Measurements from ENCODE around the gene HOXD11.

Gene HOXD11

DNA sequence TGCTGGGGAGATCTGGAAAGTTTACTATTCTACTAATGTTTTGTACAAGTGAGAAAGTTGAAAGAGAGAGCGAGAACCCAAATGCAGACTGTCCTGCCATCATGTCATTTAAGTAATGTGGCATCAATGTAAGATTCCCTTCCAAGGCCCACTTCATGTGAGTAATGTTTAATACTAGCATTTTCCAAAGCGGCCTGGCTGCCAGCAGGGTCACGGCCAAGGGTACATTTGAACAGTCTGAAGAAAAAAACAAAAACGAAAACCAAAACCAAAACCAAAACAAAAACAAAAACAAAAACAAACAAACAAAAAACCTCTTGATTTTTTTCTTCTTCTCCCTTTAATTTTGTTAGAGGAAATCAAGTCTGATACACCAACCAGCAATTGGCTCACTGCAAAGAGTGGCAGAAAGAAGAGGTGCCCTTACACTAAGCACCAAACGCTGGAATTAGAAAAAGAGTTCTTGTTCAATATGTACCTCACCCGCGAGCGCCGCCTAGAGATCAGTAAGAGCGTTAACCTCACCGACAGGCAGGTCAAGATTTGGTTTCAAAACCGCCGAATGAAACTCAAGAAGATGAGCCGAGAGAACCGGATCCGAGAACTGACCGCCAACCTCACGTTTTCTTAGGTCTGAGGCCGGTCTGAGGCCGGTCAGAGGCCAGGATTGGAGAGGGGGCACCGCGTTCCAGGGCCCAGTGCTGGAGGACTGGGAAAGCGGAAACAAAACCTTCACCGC is 11.7 kb downstream of the HOXD11 start:
- no peak overlapping the region for H3K4me3 ChIP-seq (ENCODE audit: control insufficient read depth, low read depth, low read length)
- no peak for DNase-seq (ENCODE audit: low read depth)
- TF ChIP-seq, protein P1, sequence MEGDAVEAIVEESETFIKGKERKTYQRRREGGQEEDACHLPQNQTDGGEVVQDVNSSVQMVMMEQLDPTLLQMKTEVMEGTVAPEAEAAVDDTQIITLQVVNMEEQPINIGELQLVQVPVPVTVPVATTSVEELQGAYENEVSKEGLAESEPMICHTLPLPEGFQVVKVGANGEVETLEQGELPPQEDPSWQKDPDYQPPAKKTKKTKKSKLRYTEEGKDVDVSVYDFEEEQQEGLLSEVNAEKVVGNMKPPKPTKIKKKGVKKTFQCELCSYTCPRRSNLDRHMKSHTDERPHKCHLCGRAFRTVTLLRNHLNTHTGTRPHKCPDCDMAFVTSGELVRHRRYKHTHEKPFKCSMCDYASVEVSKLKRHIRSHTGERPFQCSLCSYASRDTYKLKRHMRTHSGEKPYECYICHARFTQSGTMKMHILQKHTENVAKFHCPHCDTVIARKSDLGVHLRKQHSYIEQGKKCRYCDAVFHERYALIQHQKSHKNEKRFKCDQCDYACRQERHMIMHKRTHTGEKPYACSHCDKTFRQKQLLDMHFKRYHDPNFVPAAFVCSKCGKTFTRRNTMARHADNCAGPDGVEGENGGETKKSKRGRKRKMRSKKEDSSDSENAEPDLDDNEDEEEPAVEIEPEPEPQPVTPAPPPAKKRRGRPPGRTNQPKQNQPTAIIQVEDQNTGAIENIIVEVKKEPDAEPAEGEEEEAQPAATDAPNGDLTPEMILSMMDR (IDR thresholded peaks at IDR 0.05; ENCODE audit: control insufficient read depth, insufficient read depth, low read depth, low read length, missing control alignments), result peak; percentile 24

DNA sequence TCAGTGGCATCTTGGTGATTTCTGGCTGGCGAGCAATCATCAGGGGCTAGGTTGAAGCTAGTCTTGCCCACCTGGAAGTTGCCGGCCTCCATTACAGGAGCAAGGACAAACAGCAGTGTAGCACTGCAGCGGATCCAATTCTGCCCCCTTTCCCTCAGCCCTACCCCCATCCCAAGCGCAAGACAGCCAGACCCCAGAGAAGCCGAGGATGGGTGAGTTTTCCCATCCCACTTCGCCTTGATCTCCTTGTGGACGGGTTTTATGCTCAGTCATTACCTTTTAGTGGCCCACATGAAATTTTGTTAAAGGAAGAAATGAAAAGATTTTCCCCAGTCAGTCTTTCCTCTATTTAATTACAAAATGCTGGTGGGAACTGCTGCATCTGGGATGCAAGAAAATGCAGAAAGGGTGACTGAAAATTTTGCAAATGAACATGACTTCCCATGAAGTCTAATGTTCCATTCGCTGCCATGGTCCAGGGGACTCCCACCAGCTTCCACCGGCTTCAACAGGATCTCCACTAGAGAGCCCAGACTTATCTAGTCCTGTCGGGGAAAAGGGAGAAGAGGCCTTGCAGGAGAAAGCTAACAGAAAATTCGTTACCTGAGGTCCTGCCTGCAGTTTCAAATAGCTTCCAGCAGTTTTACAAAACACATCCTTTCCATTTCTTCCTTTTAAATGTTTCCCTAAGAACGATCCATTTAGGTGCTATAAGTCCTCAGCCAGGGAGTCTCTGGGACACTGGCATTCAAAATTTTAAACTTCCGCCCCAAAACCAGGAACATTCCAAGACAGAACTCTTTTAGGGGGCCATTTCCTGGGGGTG is 13.5 kb downstream of the HOXD11 start:
- no peak overlapping the region for H3K4me3 ChIP-seq (ENCODE audit: control insufficient read depth, low read depth, low read length)
- TF ChIP-seq, protein P1 (IDR thresholded peaks at IDR 0.05; ENCODE audit: control insufficient read depth, insufficient read depth, low read depth, low read length, missing control alignments), result no peak
- no peak for DNase-seq (ENCODE audit: low read depth)

DNA sequence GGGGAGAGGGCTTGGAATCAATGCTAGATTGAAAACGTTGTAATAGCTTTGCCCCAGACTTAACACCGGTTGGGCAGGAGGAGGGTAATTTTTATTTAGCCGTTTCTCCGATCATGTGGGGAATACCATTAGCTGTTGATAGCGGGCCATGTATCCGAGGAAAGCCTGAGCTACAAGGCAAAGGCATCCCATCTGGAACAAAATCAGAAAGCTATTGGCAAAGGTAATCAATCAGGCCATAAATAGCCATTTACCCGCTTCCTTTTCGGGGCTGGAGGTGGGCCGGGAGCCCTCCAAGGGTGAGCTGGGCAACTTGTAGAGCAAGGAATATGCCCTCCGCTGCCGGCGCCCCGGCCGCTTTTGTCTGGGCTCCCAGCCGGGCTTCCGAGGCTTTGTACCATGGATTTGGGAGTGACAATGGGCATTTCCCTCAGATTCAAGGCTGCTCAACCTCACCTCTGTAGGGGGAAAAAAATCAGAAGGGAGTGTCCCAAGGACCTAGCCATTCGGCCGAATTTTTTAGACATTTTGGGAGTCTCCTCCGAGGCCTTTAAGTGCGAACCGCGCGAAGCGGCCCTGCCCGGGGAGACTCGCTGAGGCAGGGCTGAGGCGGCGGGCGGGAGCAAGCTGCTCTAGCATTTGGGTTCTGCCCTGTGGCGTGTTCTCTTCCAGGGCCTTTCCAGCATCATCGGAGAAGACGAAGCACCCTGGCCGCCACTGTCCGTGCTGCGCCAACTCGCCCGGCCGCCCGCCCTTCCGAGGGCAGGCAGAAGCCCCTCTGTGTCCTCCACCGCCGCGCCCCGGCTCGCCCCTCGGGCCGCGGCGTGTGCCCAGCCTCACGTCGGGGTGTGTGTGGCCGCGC is 14.3 kb downstream of the HOXD11 start:
- H3K4me3 ChIP-seq (ENCODE audit: control insufficient read depth, low read depth, low read length), result no peak overlapping the region
- DNase-seq (ENCODE audit: low read depth), result no peak
- TF ChIP-seq, protein P1 (IDR thresholded peaks at IDR 0.05; ENCODE audit: control insufficient read depth, insufficient read depth, low read depth, low read length, missing control alignments), result no peak

DNA sequence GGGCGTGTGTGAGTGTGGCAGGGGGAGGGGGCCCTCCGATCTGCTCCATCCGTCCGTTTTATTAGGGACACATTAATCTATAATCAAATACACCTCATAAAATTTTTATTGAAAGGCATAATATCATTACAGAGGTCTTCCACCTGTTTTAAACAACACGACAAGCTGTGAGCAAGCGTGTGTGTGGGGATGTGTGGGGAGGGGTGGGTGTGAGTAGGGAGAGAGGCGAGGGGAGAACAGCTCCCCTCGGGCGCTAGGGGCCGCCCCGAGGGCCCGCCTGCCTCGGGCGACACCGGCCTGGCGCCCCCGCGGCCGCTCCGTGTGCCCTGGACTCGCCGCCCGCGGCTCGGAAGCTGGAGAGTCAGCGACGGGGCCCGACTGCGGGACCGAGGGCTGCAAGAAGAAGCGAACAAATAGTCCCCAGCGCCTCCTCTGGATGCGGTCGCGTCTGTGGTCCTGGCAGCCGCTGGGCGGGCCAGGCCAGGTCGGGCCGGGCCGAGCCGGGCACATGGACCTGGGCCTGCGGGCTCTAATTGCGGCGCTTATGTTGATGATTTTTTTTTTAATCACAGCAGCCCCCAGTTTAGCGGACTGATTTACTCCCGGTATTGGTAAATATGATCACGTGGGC is 15.1 kb downstream of the HOXD11 start:
- peak overlapping the region; percentile 8; the same call in 1 of the 2 replicates for H3K4me3 ChIP-seq (ENCODE audit: control insufficient read depth, low read depth, low read length)
- DNase-seq (ENCODE audit: low read depth), result no peak
- TF ChIP-seq, protein P1 (IDR thresholded peaks at IDR 0.05; ENCODE audit: control insufficient read depth, insufficient read depth, low read depth, low read length, missing control alignments), result no peak

DNA sequence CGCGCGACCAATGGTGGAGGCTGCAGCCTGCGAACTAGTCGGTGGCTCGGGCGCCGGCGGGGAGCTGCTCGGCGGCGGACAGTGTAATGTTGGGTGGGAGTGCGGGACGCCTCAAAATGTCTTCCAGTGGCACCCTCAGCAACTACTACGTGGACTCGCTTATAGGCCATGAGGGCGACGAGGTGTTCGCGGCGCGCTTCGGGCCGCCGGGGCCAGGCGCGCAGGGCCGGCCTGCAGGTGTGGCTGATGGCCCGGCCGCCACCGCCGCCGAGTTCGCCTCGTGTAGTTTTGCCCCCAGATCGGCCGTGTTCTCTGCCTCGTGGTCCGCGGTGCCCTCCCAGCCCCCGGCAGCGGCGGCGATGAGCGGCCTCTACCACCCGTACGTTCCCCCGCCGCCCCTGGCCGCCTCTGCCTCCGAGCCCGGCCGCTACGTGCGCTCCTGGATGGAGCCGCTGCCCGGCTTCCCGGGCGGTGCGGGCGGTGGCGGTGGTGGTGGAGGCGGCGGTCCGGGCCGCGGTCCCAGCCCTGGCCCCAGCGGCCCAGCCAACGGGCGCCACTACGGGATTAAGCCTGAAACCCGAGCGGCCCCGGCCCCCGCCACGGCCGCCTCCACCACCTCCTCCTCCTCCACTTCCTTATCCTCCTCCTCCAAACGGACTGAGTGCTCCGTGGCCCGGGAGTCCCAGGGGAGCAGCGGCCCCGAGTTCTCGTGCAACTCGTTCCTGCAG is 15.8 kb downstream of the HOXD11 start, which contains the start of gene HOXD9:
HOXD9 (plus strand) TSS at position 37 of the 728 bp plus-strand sequence; CDS start at position 87, 50 bp downstream.
- peak within 1 kb of the TSS; percentile 8; the same call in 1 of the 2 replicates for H3K4me3 ChIP-seq (ENCODE audit: control insufficient read depth, low read depth, low read length)
- TF ChIP-seq, protein P1 (IDR thresholded peaks at IDR 0.05; ENCODE audit: control insufficient read depth, insufficient read depth, low read depth, low read length, missing control alignments), result no peak
- no peak for DNase-seq (ENCODE audit: low read depth)
